Loucy (cell line): Measurements from ENCODE around the gene UPF3B.
"Not testable (repeated sequence)": the region's sequence is repeated elsewhere in the genome, so short reads cannot be mapped to it uniquely, and the experiment has no call there.

ENCODE experiments used
- H2AFZ ChIP-seq: fragments of 200-600 bp; sonication (generic); 2 replicates; pipeline ENCODE4 v1.6.0; 2016; ENCODE audit warnings: antibody characterized with exemption, mild to moderate bottlenecking, low read length, moderate library complexity
- H3F3A ChIP-seq: fragments of 200-600 bp; 2 replicates; pipeline ENCODE4 v1.6.0; 2016; ENCODE audit warnings: antibody characterized with exemption, low read depth, mild to moderate bottlenecking
- H3K27me3 ChIP-seq: fragments of 200-600 bp; sonication (generic); 2 replicates; pipeline ENCODE4 v1.6.1; 2014; ENCODE audit warnings: low read length, mild to moderate bottlenecking; ENCODE audit not compliant: insufficient read depth, poor library complexity, severe bottlenecking
- H3K36me3 ChIP-seq: fragments of 200-600 bp; sonication (generic); 2 replicates; pipeline ENCODE4 v1.6.1; 2016; ENCODE audit warnings: low read length; ENCODE audit not compliant: insufficient read depth
- H3K4me1 ChIP-seq: fragments of 200-600 bp; sonication (generic); 2 replicates; pipeline ENCODE4 v1.5.1; 2014; ENCODE audit warnings: low read length, mild to moderate bottlenecking; ENCODE audit not compliant: insufficient read depth, poor library complexity, severe bottlenecking
- H3K4me2 ChIP-seq: fragments of 200-600 bp; sonication (generic); 2 replicates; pipeline ENCODE4 v1.6.0; 2014; ENCODE audit warnings: antibody characterized with exemption, low read length, low read depth, mild to moderate bottlenecking; ENCODE audit not compliant: poor library complexity, severe bottlenecking
- H3K4me3 ChIP-seq: fragments of 200-600 bp; sonication (generic); 2 replicates; pipeline ENCODE4 v1.5.1; 2014; ENCODE audit warnings: low read length, mild to moderate bottlenecking, mixed read lengths; ENCODE audit not compliant: poor library complexity, severe bottlenecking
- H3K79me2 ChIP-seq: fragments of 200-600 bp; sonication (generic); 2 replicates; pipeline ENCODE4 v1.6.1; 2014; ENCODE audit warnings: low read length; ENCODE audit not compliant: insufficient read depth
- H3K9ac ChIP-seq: fragments of 200-600 bp; sonication (generic); 2 replicates; pipeline ENCODE4 v1.6.0; 2014; ENCODE audit warnings: mild to moderate bottlenecking, low read depth, low read length, moderate library complexity; ENCODE audit not compliant: poor library complexity, severe bottlenecking
- H3K9me2 ChIP-seq: fragments of 200-600 bp; sonication (generic); replicated peaks from 2 replicates; pipeline ENCODE4 v1.6.1; 2016; ENCODE audit warnings: low read depth, low read length, mixed read lengths
- H3K9me3 ChIP-seq: fragments of 200-600 bp; sonication (generic); 2 replicates; pipeline ENCODE4 v1.6.1; 2014; ENCODE audit warnings: mild to moderate bottlenecking, antibody characterized with exemption, low read length, low read depth; ENCODE audit not compliant: insufficient read depth
- H4K20me1 ChIP-seq: fragments of 200-600 bp; sonication (generic); 2 replicates; pipeline ENCODE4 v1.6.0; 2014; ENCODE audit warnings: antibody characterized with exemption, low read length, mild to moderate bottlenecking; ENCODE audit not compliant: insufficient read depth, poor library complexity, severe bottlenecking
- CTCF ChIP-seq: fragments of 200-600 bp; sonication (generic); conservative IDR thresholded peaks from 2 replicates; pipeline ENCODE4 v1.5.1; 2014; ENCODE audit warnings: mild to moderate bottlenecking, antibody characterized with exemption, low read length
- EZH2phosphoT487 ChIP-seq: fragments of 200-600 bp; IDR thresholded peaks from 2 replicates; pipeline ENCODE4 v1.6.1; 2018; ENCODE audit warnings: antibody characterized with exemption, mild to moderate bottlenecking, moderate library complexity, borderline replicate concordance

UPF3B gene

GRCh38 chrX:119828446-119828845, 24.3 kb downstream of the UPF3B start:
- Histone ChIP-seq H3K27me3 (no peaks in the 10 kb centered on the region), H3K9ac (no peak overlapping the region), H3K4me3 (no peak overlapping the region), H3K4me2 (no peak overlapping the region), H3K79me2 (no peaks in the 10 kb centered on the region), H3K9me2 (no peaks in the 10 kb centered on the region), H2AFZ (no peak overlapping the region), H3K36me3 (no peaks in the 10 kb centered on the region), H4K20me1 (no peaks in the 10 kb centered on the region), H3K4me1 (no peaks in the 10 kb centered on the region), H3F3A (no peaks in the 10 kb centered on the region), H3K9me3 (no peaks in the 10 kb centered on the region)
- TF ChIP-seq CTCF: no peak
- TF ChIP-seq EZH2phosphoT487: no peak

- H3K4me1 ChIP-seq: no peaks in the 10 kb centered on the region
- H2AFZ ChIP-seq: no peak overlapping the region
- TF ChIP-seq CTCF (no peak), EZH2phosphoT487 (no peak)
- H4K20me1 ChIP-seq: no peaks in the 10 kb centered on the region
- no peaks in the 10 kb centered on the region for H3K27me3 ChIP-seq
- no peaks in the 10 kb centered on the region for H3K9me2 ChIP-seq
- no peak overlapping the region for H3K4me3 ChIP-seq
- no peak overlapping the region for H3K4me2 ChIP-seq
- no peaks in the 10 kb centered on the region for H3F3A ChIP-seq
- no peak overlapping the region for H3K9ac ChIP-seq
- no peaks in the 10 kb centered on the region for H3K79me2 ChIP-seq
- H3K9me3 ChIP-seq: no peaks in the 10 kb centered on the region
- H3K36me3 ChIP-seq: no peaks in the 10 kb centered on the region
These were observed 26.3 kb downstream of the UPF3B start for GRCh38 chrX:119826399-119826959.

GRCh38 chrX:119824221-119824620, 28.5 kb downstream of the UPF3B start:
- not testable (repeated sequence) for H3K9me2 ChIP-seq, H2AFZ ChIP-seq, H3K79me2 ChIP-seq, H3K4me2 ChIP-seq, H3F3A ChIP-seq, H3K27me3 ChIP-seq, H4K20me1 ChIP-seq, H3K36me3 ChIP-seq, H3K9ac ChIP-seq, H3K4me3 ChIP-seq, H3K4me1 ChIP-seq, H3K9me3 ChIP-seq

- H4K20me1 ChIP-seq, H3K4me1 ChIP-seq, H2AFZ ChIP-seq, H3K9me2 ChIP-seq, H3F3A ChIP-seq, H3K9me3 ChIP-seq, H3K9ac ChIP-seq, H3K79me2 ChIP-seq, H3K27me3 ChIP-seq, H3K4me3 ChIP-seq, H3K4me2 ChIP-seq, H3K36me3 ChIP-seq: not testable (repeated sequence)
These were observed 31.1 kb downstream of the UPF3B start for GRCh38 chrX:119821703-119822102.
